BE2C (cell line): Measurements from ENCODE around the gene CYP2A13.

Source experiments
- DNase-seq: peaks from one replicate; pipeline ENCODE4 v3.0.0-alpha.2; 2020
- H3K27me3 ChIP-seq: fragments of 250-450 bp; sonication (Bioruptor Pico); 2 replicates; pipeline ENCODE4 v1.5.1; 2020; ENCODE audit warnings: mild to moderate bottlenecking
- H3K36me3 ChIP-seq: fragments of 250-450 bp; sonication (Bioruptor Pico); 2 replicates; pipeline ENCODE4 v1.5.1; 2020; ENCODE audit warnings: mild to moderate bottlenecking
- H3K4me1 ChIP-seq: fragments of 250-450 bp; sonication (Bioruptor Pico); 2 replicates; pipeline ENCODE4 v1.5.1; 2020
- H3K4me3 ChIP-seq: 2 replicates; pipeline ENCODE4 v1.5.1; 2011; ENCODE audit warnings: low read depth, low read length
- H3K9me3 ChIP-seq: fragments of 250-450 bp; sonication (Bioruptor Pico); 2 replicates; pipeline ENCODE4 v1.5.1; 2020
- TF ChIP-seq, protein P1 (sequence below): IDR thresholded peaks from 2 replicates; pipeline ENCODE4 v1.5.1; 2012; ENCODE audit warnings: mild to moderate bottlenecking, low read depth, low read length

Gene CYP2A13

DNA sequence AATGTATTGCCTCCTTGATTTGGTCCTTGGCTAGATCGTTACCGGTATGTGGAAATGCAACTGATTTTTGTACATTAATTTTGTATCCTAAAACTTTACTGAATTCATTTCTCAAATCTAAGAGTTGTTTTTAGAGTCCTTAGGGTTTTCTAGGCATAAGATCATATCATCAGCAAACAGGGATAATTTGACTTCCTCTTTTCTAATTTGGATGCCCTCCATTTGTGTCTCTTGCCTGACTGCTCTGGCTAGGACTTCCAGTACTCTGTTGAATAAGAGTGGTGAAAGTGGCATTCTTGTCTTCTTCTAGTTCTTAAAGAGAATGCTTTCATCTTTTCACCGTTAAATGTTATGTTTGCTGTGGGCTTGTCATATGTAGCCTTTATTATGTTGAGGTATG is 12.0 kb upstream of the CYP2A13 start:
- Histone ChIP-seq H3K27me3 (no peaks in the 10 kb centered on the region), H3K4me1 (no peaks in the 10 kb centered on the region), H3K9me3 (no peaks in the 10 kb centered on the region), H3K36me3 (no peaks in the 10 kb centered on the region), H3K4me3 (no peak overlapping the region)
- TF ChIP-seq, protein P1, sequence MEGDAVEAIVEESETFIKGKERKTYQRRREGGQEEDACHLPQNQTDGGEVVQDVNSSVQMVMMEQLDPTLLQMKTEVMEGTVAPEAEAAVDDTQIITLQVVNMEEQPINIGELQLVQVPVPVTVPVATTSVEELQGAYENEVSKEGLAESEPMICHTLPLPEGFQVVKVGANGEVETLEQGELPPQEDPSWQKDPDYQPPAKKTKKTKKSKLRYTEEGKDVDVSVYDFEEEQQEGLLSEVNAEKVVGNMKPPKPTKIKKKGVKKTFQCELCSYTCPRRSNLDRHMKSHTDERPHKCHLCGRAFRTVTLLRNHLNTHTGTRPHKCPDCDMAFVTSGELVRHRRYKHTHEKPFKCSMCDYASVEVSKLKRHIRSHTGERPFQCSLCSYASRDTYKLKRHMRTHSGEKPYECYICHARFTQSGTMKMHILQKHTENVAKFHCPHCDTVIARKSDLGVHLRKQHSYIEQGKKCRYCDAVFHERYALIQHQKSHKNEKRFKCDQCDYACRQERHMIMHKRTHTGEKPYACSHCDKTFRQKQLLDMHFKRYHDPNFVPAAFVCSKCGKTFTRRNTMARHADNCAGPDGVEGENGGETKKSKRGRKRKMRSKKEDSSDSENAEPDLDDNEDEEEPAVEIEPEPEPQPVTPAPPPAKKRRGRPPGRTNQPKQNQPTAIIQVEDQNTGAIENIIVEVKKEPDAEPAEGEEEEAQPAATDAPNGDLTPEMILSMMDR, result no peak
- DNase-seq, result no peak

DNA sequence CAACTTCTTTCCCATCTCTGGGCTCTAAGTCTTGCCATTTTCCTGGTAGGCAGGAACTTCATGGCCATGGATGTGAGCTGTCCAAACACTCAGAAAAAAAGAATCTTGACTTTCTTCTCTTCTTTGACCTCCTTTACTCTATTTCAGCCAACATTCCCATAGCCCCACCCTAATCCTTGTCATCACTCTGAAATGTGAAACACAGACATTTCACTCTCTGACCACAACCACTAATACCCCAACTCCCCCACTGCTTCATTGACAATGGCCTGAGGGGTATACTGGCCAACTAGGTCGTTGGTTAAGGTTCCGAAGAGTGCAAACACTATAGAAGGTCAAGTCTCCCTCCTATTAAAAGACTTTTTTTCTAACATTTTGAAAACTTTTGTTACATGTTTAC is 4.7 kb upstream of the CYP2A13 start:
- Histone ChIP-seq H3K36me3 (no peaks in the 10 kb centered on the region), H3K9me3 (no peaks in the 10 kb centered on the region), H3K4me3 (no peak overlapping the region), H3K4me1 (no peaks in the 10 kb centered on the region), H3K27me3 (peaks cover 8% of the 10 kb centered on the region)
- TF ChIP-seq, protein P1, result no peak
- no peak for DNase-seq

DNA sequence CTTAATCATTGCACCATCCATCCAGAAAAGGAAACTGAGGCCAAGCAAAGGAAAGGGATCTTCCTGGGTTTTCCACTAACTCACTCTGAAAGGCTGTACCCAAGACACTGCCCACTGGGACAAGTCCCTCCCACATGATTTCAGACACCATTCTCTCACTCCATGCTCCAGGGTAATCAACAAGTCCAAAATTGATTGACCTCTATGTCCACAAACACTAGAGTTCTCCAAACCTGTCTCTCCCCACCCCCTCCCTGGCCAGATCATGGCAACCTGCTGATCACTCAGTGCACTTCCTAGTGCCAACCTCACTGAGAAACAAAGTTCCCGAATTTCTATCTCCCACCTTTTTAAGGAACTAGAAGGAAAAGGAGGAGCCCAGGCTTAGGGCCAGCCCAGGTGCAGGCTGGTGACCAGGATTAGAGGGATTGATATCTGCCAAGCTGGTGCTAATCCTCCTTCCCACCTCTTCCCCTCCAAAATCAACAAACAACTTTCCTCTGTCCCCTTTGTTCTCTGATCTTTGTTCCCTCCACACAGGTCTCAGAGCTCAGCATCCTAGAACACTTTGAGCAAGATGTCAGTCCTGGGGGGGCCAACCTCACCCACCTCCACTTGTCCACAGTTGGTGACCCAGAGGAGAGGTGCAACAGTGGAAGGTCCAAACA is 2.4 kb upstream of the CYP2A13 start:
- peaks cover 15% of the 10 kb centered on the region for H3K27me3 ChIP-seq
- TF ChIP-seq, protein P1, result no peak

DNA sequence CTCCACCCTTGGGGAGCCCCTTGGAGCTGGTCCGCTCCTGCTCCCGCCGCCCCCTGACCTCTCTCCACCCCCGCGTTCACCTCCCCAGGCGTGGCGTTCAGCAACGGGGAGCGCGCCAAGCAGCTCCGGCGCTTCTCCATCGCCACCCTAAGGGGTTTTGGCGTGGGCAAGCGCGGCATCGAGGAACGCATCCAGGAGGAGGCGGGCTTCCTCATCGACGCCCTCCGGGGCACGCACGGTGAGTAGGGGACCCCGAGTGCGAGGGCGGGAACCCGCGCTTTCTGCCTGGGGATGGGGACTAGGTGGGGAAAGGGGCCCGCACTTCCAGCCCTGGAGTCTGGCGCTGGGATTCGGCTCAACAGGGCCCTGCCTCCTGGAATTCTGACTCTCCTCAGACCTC is 1.7 kb downstream of the CYP2A13 start:
- peaks cover 8% of the 10 kb centered on the region for H3K27me3 ChIP-seq
- TF ChIP-seq, protein P1, result no peak
- no peaks in the 10 kb centered on the region for H3K4me1 ChIP-seq
- H3K4me3 ChIP-seq, result no peak overlapping the region
- no peak for DNase-seq
- H3K36me3 ChIP-seq, result no peaks in the 10 kb centered on the region
- H3K9me3 ChIP-seq, result no peaks in the 10 kb centered on the region

More for the DNA sequence above, 2.4 kb upstream of the CYP2A13 start:
- Histone ChIP-seq H3K36me3 (no peaks in the 10 kb centered on the region), H3K4me3 (no peak overlapping the region), H3K4me1 (no peaks in the 10 kb centered on the region), H3K9me3 (no peaks in the 10 kb centered on the region)
- no peak for DNase-seq

DNA sequence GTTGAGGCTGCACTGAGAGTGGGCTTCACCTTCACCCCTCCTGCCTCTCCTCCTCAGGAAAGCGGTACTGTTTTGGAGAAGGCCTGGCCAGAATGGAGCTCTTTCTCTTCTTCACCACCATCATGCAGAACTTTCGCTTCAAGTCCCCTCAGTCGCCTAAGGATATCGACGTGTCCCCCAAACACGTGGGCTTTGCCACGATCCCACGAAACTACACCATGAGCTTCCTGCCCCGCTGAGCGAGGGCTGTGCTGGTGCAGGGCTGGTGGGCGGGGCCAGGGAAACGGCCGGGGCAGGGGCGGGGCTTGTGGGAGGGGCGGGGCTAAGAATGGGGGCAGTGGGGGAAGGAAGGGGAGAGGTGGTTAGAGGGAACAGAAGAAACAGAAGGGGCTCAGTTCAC is 7.5 kb downstream of the CYP2A13 start:
- H3K4me3 ChIP-seq, result no peak overlapping the region
- H3K4me1 ChIP-seq, result no peaks in the 10 kb centered on the region
- H3K9me3 ChIP-seq, result no peaks in the 10 kb centered on the region
- H3K36me3 ChIP-seq, result no peaks in the 10 kb centered on the region
- TF ChIP-seq, protein P1, result no peak
- H3K27me3 ChIP-seq, result no peaks in the 10 kb centered on the region; the same call in 1 of the 2 replicates
- no peak for DNase-seq

DNA sequence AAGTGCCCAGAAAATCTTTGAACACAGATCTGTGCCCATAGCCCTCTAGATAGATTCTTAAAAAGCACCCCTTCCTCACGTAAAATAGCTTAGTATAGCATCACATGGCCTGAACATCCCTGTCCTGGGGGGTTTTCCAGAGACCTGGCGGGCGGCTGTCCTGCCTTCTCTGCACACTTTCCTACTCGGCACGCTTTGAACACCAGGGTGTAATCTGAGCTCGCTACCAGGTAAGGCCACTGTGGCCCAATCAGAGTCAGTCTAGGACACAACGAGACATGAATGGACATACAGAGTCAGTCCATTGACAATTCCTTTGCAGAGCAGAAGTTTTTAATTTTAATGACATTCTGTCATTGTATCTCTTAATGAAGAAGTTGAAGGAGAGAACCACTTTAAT is 8.1 kb downstream of the CYP2A13 start:
- TF ChIP-seq, protein P1, result no peak

More for the DNA sequence above, 8.1 kb downstream of the CYP2A13 start:
- no peaks in the 10 kb centered on the region for H3K27me3 ChIP-seq
- H3K4me3 ChIP-seq, result no peak overlapping the region
- no peak for DNase-seq
- H3K4me1 ChIP-seq, result no peaks in the 10 kb centered on the region
- H3K9me3 ChIP-seq, result no peaks in the 10 kb centered on the region
- H3K36me3 ChIP-seq, result no peaks in the 10 kb centered on the region
